HepG2 (cell line): ENCODE results near the gene CNIH3.

ENCODE experiments used
- ATRX ChIP-seq: sonication (generic); formaldehyde crosslinking; IDR thresholded peaks from 2 replicates; pipeline ENCODE4 v1.4.0; 2020; ENCODE audit warnings: missing genetic modification reagents, borderline replicate concordance
- E2F1 ChIP-seq: sonication (generic); formaldehyde crosslinking; IDR thresholded peaks from 2 replicates; pipeline ENCODE4 v1.5.0; 2020; ENCODE audit warnings: missing genetic modification reagents
- NBN ChIP-seq: fragments of 450-650 bp; conservative IDR thresholded peaks from 2 replicates; pipeline ENCODE4 v1.6.1; 2017
- NFE2L2 ChIP-seq: fragments of 150-350 bp; IDR thresholded peaks from 2 replicates; pipeline ENCODE4 v1.6.1; 2014; ENCODE audit warnings: low read length
- POLR2AphosphoS5 ChIP-seq: IDR thresholded peaks from 2 replicates; pipeline ENCODE4 v1.6.1; 2012; ENCODE audit warnings: low read depth, low read length
- SETDB1 ChIP-seq: sonication (generic); formaldehyde crosslinking; IDR thresholded peaks from 2 replicates; pipeline ENCODE4 v1.5.1; 2020; ENCODE audit warnings: missing genetic modification reagents, mild to moderate bottlenecking, borderline replicate concordance
- SMAD3 ChIP-seq: sonication (generic); formaldehyde crosslinking; IDR thresholded peaks from 2 replicates; pipeline ENCODE4 v1.4.0; 2020; ENCODE audit warnings: missing genetic modification reagents
- TARDBP ChIP-seq: sonication (generic); formaldehyde crosslinking; IDR thresholded peaks from 2 replicates; pipeline ENCODE4 v1.8.0; 2022; ENCODE audit warnings: mild to moderate bottlenecking, missing genetic modification reagents
- ZBTB26 ChIP-seq: IDR thresholded peaks from 2 replicates; pipeline ENCODE4 v1.6.1; 2016; ENCODE audit warnings: missing compliant biosample characterization, missing genetic modification reagents, borderline replicate concordance
- ZNF17 ChIP-seq: sonication (generic); formaldehyde crosslinking; IDR thresholded peaks from 2 replicates; pipeline ENCODE4 v1.5.0; 2020; ENCODE audit warnings: mild to moderate bottlenecking, missing genetic modification reagents
- ZNF652 ChIP-seq: IDR thresholded peaks from 2 replicates; pipeline ENCODE4 v1.6.1; 2016; ENCODE audit warnings: low read depth, borderline replicate concordance

GRCh38 chr1:224718470-224719053 lies 102.4 kb downstream of the CNIH3 start:
- no peak for TF ChIP-seq ZBTB26 (CRISPR knock-in tag)
- no peak for TF ChIP-seq SMAD3 (CRISPR knock-in tag)
- TF ChIP-seq ZNF17 = no peak
- TF ChIP-seq SETDB1 = no peak
- TF ChIP-seq ATRX (CRISPR knock-in tag) = no peak
- no peak for TF ChIP-seq NBN
- TF ChIP-seq TARDBP (CRISPR knock-in tag) = no peak
- TF ChIP-seq NFE2L2 = no peak
- no peak for TF ChIP-seq POLR2AphosphoS5
- TF ChIP-seq E2F1 (CRISPR knock-in tag) = no peak
- no peak for TF ChIP-seq ZNF652 (CRISPR knock-in tag)
